Umbilical cord (tissue), 2 donors: ENCODE measurements around the gene WNK1. TPM values are rescaled to one million over a fixed set of nuclear protein-coding genes. Genes with fewer than 3 reads are reported as not detected.
"Not testable (repeated sequence)": the region's sequence is repeated elsewhere in the genome, so short reads cannot be mapped to it uniquely, and the experiment has no call there.

ENCODE experiments used
- DNase-seq: peaks from one replicate; pipeline ENCODE4 v3.0.0-alpha.2; 2015; ENCODE audit warnings: low spot score
- total RNA-seq: library from RNA; depleted of rRNA; stranded (reverse); fragments of >200 nt; gene quantifications from one replicate; pipeline ENCODE4 v1.2.3, GENCODE V29; 2014; ENCODE audit warnings: low replicate concordance; ENCODE audit not compliant: insufficient read depth

WNK1 gene
- total RNA-seq, 1 donor from 2014 or later, result 72.2 TPM

- DNase-seq, result no peak
These were observed 11.5 kb upstream of the WNK1 start for GRCh38 chr12:740921-741320.

GRCh38 chr12:749751-750270 lies 2.6 kb upstream of the WNK1 start:
- DNase-seq, result no peak

GRCh38 chr12:750366-751191 lies 1.8 kb upstream of the WNK1 start:
- DNase-seq, result no peak

- DNase-seq, result peak; percentile 98
These were observed 984 bp upstream of the WNK1 start for GRCh38 chr12:751192-751998.

GRCh38 chr12:752695-753610 lies 574 bp downstream of the WNK1 start:
- DNase-seq, result peak; percentile 61

GRCh38 chr12:753611-754472 lies 1.5 kb downstream of the WNK1 start:
- DNase-seq, result peak; percentile 33

- peak; percentile 50 for DNase-seq
These were observed 2.1 kb downstream of the WNK1 start for GRCh38 chr12:754473-754820.

- DNase-seq, result peak; percentile 53
These were observed 2.6 kb downstream of the WNK1 start for GRCh38 chr12:754851-755562.

GRCh38 chr12:759628-760027 lies 7.2 kb downstream of the WNK1 start:
- DNase-seq, result no peak

- DNase-seq, result no peak
These were observed 8.9 kb downstream of the WNK1 start for GRCh38 chr12:761256-761655.

GRCh38 chr12:765840-766239 lies 13.5 kb downstream of the WNK1 start:
- DNase-seq, result no peak

- no peak for DNase-seq
These were observed 16.1 kb downstream of the WNK1 start for GRCh38 chr12:768434-768833.

- no peak for DNase-seq
These were observed 18.1 kb downstream of the WNK1 start for GRCh38 chr12:770479-770878.

GRCh38 chr12:772056-772697 lies 19.8 kb downstream of the WNK1 start:
- DNase-seq, result no peak

GRCh38 chr12:774051-774614 lies 21.8 kb downstream of the WNK1 start:
- peak; percentile 70 for DNase-seq

- DNase-seq, result not testable (repeated sequence)
These were observed 23.8 kb downstream of the WNK1 start for GRCh38 chr12:775973-776771.

- DNase-seq, result not testable (repeated sequence)
These were observed 24.5 kb downstream of the WNK1 start for GRCh38 chr12:776772-777373.

GRCh38 chr12:777550-778047 lies 25.2 kb downstream of the WNK1 start:
- DNase-seq, result no peak
